ENCODE measurements around the gene HAAO. TPM values are rescaled to one million over a fixed set of nuclear protein-coding genes. Genes with fewer than 3 reads are reported as not detected.
A peak's percentile ranks its signal among the peaks of the same experiment; 100 is the strongest.

The HAAO gene
- total RNA-seq, 2 donors from 2014 or later: 1.4 to 3.1 TPM

DNA sequence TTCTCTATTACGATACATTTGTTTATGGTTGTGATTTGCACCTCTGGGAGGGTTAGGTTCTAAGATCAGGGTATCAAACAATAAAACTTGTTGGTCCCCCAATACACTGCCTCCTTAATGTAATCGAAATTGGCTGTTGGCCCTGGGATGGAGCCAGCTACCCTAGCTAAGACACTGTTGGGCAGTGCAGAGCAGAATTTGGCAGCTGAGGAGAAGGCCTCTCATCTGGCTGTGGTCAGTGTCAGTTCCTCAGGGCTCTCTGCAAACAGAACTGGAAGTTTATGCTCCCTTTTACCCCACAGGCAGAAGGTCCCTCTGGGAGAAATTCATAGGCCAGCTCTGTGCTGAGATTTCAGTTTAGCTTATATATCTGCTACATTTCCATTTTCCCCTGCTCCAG lies 8.6 kb upstream of the HAAO start:
- H3K9me3 Mint-ChIP-seq: no peaks in the 10 kb centered on the region
- no peaks in the 10 kb centered on the region for H3K36me3 Mint-ChIP-seq
- DNase-seq (ENCODE audit: low spot score in 2 of 2) (no peak), ATAC-seq (no peak)
- no peak overlapping the region for H3K27ac Mint-ChIP-seq

DNA sequence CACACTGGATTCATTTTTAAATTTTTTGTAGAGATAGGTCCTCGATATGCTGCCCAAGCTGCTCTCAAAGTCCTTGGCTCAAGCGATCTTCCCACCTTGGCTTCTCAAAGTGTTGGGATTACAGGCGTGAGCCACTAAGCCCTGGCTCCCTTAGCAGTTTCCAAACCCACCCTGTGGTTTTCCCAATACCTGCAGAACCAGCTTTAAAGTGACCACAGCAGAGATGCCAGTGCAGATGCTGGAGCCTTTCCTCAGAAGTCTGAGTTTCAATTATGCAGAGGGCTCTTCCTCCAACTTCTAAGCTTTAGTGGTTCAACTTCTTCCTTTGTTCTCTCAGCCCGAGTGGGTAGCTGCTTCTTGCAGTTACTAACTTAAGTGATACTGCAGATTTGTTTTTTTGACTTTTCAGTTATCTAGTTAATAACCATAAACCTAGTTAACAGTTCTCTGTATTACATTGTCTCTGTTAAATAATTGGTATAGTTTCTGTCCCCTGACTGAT lies 8.1 kb upstream of the HAAO start:
- ATAC-seq (no peak), DNase-seq (ENCODE audit: low spot score in 2 of 2) (no peak)
- H3K9me3 Mint-ChIP-seq: no peaks in the 10 kb centered on the region
- H3K27ac Mint-ChIP-seq: no peak overlapping the region
- H3K36me3 Mint-ChIP-seq: no peaks in the 10 kb centered on the region

- ATAC-seq: no peak
- no peaks in the 10 kb centered on the region for H3K36me3 Mint-ChIP-seq
- no peaks in the 10 kb centered on the region for H3K9me3 Mint-ChIP-seq
- H3K27ac Mint-ChIP-seq: no peak overlapping the region
- DNase-seq (ENCODE audit: low spot score in 2 of 2): no peak
Observed at GRCh38 chr2:42799881-42800280, 7.5 kb upstream of the HAAO start.

GRCh38 chr2:42797281-42797680 lies 4.9 kb upstream of the HAAO start:
- H3K36me3 Mint-ChIP-seq: no peaks in the 10 kb centered on the region
- ATAC-seq (no peak), DNase-seq (ENCODE audit: low spot score in 2 of 2) (no peak)
- no peaks in the 10 kb centered on the region for H3K9me3 Mint-ChIP-seq
- no peak overlapping the region for H3K27ac Mint-ChIP-seq

GRCh38 chr2:42796427-42797248 lies 4.3 kb upstream of the HAAO start:
- DNase-seq (ENCODE audit: low spot score in 2 of 2) (no peak), ATAC-seq (peak; percentile 45 to 76)
- Mint-ChIP-seq H3K9me3 (no peaks in the 10 kb centered on the region), H3K27ac (peak overlapping the region in 1 of 2 donors; percentile 22), H3K36me3 (peaks cover 4 to 6% of the 10 kb centered on the region in 2 donors)

DNA sequence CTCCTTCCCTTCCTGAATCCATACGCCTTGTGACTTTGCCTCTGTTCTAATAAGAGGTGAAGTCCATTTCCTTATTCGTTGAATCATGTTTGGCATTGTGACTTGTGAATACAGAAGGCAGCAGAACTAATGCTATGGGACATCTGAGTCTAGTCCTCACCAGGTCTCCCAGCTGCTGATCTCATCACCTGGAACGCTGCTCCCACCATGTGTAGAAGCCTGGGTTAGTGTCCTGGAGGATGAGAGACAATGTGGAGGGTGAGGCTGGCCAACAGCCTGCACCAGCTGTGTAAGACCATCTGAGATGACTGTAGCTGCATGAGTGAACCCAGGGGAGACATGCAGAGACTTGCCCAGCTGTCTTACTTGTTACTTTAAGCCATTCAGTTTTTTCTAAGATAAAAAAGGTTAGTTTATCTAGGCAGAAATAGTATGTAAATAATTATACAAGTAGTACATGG lies 3.5 kb upstream of the HAAO start:
- Mint-ChIP-seq H3K9me3 (peaks cover 0 to 6% of the 10 kb centered on the region in 2 donors), H3K27ac (peak overlapping the region in 1 of 2 donors; percentile 22), H3K36me3 (peaks cover 11 to 13% of the 10 kb centered on the region in 2 donors)
- DNase-seq (ENCODE audit: low spot score in 2 of 2) (no peak), ATAC-seq (peak in 1 of 2 donors; percentile 35)

GRCh38 chr2:42795275-42795674 lies 2.9 kb upstream of the HAAO start:
- Mint-ChIP-seq H3K9me3 (peaks cover 0 to 6% of the 10 kb centered on the region in 2 donors), H3K36me3 (peaks cover 12 to 14% of the 10 kb centered on the region in 2 donors), H3K27ac (peak overlapping the region in 1 of 2 donors; percentile 22)
- ATAC-seq (no peak), DNase-seq (ENCODE audit: low spot score in 2 of 2) (no peak)

DNA sequence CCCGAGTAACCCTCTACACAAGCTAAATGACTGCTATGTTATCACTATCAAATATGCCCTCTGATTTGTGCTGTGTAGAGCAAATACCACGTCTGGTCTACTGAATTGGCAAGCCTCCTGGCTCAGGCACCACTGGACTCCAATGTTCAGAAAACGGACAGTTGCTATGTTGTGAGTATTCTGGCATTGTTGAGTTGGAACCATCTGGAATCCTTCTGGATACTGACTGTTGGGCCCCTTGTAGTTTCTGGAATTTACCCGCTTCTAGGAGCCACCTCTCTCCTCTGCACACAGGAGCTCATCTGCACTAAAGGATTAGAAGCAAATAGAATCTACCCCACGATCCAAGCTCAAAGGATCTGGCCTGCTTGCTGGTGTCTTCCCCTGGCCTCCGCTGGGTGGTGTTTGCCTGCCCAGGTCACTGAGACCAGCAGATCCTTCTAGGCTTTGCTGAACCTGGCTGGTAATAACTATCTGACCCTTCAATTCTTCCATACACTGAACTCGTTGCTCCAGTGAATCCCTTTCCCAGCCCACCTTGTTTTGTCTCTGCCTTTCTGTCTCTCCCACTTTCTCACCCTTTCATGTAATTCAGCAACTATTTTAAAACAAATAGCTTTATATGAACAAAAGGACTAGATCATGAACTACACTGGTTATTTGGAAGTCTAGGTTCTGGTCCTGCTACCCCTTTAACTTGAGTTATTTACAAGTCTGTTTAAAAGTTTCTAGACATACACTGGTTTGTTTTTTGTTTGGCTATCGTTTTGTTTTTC lies 2.1 kb upstream of the HAAO start:
- Mint-ChIP-seq H3K36me3 (peaks cover 12 to 14% of the 10 kb centered on the region in 2 donors), H3K9me3 (peaks cover 0 to 6% of the 10 kb centered on the region in 2 donors), H3K27ac (no peak overlapping the region)
- ATAC-seq (peak in 1 of 2 donors; percentile 14), DNase-seq (ENCODE audit: low spot score in 2 of 2) (no peak)

DNA sequence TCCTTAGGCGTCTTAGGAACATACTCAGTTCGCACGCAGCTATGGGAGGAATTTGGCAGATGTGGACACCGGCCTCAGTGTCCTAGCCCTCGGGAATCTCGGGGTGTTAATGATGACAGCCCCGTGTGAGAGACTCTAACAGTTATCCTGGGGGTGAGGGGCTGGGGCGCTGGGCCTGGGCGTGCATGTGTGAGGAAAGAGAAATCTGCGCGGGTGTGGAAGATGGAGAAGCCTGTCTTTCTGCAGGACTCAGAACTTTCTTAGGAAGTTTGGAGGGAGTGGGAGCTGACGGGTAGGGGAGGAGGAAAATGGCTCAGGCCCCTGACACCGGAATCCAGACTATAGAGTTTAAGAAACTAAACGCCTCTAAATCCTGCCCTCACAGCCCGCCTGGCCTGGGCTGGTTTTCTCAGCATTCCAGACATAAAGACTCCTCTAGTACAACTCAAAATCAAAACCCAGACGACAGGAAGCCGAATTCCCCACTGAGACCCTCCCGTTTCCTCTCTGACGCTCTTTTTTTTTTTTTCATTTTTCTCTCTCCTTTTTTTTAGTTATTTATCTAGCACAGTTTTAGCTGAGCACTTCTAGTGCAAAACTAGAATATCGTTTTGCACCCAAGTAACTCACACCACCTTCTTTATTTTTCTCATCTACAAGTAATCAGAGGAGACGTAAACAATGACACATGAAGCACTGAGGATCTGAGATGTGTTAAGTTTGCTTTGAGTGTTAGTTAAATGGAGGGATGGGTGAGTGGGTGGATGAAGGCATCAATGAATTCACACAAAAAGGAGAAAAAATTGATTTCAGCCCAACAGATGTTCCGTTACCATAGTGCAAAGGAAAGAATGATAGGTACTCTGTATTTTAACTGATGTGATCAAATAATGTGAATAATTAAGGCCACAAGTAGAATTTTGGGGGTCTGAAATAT lies 1.2 kb upstream of the HAAO start:
- H3K27ac Mint-ChIP-seq: peak overlapping the region in 1 of 2 donors; percentile 76
- ATAC-seq (peak in 1 of 2 donors; percentile 59), DNase-seq (ENCODE audit: low spot score in 2 of 2) (no peak)
- H3K9me3 Mint-ChIP-seq: peaks cover 0 to 6% of the 10 kb centered on the region in 2 donors
- peaks cover 12 to 14% of the 10 kb centered on the region in 2 donors for H3K36me3 Mint-ChIP-seq

GRCh38 chr2:42792087-42792582 lies 248 bp downstream of the HAAO start:
- DNase-seq (ENCODE audit: low spot score in 2 of 2): no peak
- peaks cover 12 to 14% of the 10 kb centered on the region in 2 donors for H3K36me3 Mint-ChIP-seq
- ATAC-seq: peak; percentile 31 to 57
- peak overlapping the region in 1 of 2 donors; percentile 95 for H3K27ac Mint-ChIP-seq
- H3K9me3 Mint-ChIP-seq: peaks cover 0 to 6% of the 10 kb centered on the region in 2 donors

GRCh38 chr2:42791606-42792005 lies 777 bp downstream of the HAAO start:
- no peak for ATAC-seq
- no peak for DNase-seq (ENCODE audit: low spot score in 2 of 2)
- Mint-ChIP-seq H3K36me3 (peaks cover 12 to 14% of the 10 kb centered on the region in 2 donors), H3K27ac (peak overlapping the region in 1 of 2 donors; percentile 12), H3K9me3 (peaks cover 0 to 6% of the 10 kb centered on the region in 2 donors)

DNA sequence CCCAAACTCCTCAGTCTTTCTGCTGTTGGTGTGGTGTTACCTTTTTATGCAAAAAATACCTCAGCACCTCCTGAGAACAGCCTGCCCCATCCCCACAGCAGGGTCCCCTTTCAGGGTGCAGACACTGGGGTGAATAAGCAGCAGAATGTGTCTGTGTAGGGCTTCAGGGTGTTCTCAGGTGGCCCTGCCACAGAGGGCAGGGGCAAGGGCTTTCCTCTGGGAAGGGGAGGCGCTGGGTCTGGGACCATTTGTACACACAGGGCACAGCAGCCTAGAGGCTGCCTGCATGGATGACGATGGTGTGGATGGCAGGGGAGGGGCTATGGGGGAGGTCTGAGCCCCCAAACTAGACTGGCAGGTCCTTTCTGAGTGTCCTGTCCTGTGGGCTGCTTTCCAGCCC lies 2.6 kb downstream of the HAAO start:
- DNase-seq (ENCODE audit: low spot score in 2 of 2) (no peak), ATAC-seq (no peak)
- Mint-ChIP-seq H3K9me3 (peaks cover 0 to 6% of the 10 kb centered on the region in 2 donors), H3K36me3 (peaks cover 12 to 14% of the 10 kb centered on the region in 2 donors), H3K27ac (no peak overlapping the region)

DNA sequence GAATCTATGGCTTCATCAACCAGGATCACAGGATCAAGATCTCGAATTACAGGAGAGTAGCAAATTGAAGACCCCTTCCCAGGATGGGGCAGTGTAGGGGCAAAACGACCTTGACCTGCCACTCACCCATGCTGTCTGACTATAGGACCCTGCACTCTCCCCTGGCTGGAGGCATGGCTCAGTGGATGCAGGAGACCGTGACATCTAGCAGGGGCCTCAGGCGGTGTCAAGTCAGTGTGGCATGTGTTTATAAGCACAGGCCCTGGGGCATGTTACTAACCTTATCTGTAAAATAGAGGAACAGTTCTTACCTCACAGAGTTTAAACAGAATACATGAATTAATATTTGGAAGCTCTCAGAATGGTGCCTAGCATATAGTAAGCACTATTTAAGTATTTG lies 3.5 kb downstream of the HAAO start:
- ATAC-seq (no peak), DNase-seq (ENCODE audit: low spot score in 2 of 2) (no peak)
- Mint-ChIP-seq H3K36me3 (peaks cover 12 to 14% of the 10 kb centered on the region in 2 donors), H3K9me3 (peaks cover 0 to 6% of the 10 kb centered on the region in 2 donors), H3K27ac (no peak overlapping the region)

DNA sequence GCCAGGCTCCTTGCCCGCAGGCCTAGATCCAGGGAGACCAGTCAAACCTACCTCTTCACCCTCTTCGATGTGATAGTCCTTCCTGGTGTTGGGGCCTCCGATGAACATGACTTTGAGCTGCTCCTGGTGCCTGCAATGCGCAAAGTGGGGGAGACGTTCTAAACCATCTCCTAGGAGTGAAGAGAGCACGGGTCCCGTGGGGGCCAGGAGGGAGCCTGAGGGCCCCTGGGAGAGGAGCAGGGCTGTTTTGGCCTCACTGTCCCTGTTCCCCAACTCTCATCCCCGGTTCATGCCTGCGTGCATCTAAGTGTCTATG lies 3.9 kb downstream of the HAAO start:
- ATAC-seq (no peak), DNase-seq (ENCODE audit: low spot score in 2 of 2) (no peak)
- H3K27ac Mint-ChIP-seq: no peak overlapping the region
- peaks cover 0 to 6% of the 10 kb centered on the region in 2 donors for H3K9me3 Mint-ChIP-seq
- peaks cover 12 to 14% of the 10 kb centered on the region in 2 donors for H3K36me3 Mint-ChIP-seq

GRCh38 chr2:42787788-42788477 lies 4.5 kb downstream of the HAAO start:
- Mint-ChIP-seq H3K9me3 (peaks cover 0 to 6% of the 10 kb centered on the region in 2 donors), H3K27ac (no peak overlapping the region), H3K36me3 (peaks cover 12 to 14% of the 10 kb centered on the region in 2 donors)
- ATAC-seq (peak in 1 of 2 donors; percentile 20), DNase-seq (ENCODE audit: low spot score in 2 of 2) (no peak)
